H1 (cell line): ENCODE data around the gene TBC1D24.

Experiments
- BCL11A ChIP-seq, 2 experiments: IDR thresholded peaks; one replicate each; pipeline ENCODE4 v1.6.1; 2011; ENCODE audit warnings: low read depth in 2 of 2, low read length in 2 of 2, mild to moderate bottlenecking in 2 of 2
- CHD1 ChIP-seq: IDR thresholded peaks from 2 replicates; pipeline ENCODE4 v1.6.1; 2012; ENCODE audit warnings: low read depth, low read length, improper control_type of control experiment
- CTCF ChIP-seq, 3 experiments: IDR thresholded peaks; 1 replicate in 2 of 3; 2 replicates in 1 of 3; pipeline versions ENCODE4 v1.5.1 to v1.6.1; 2011; ENCODE audit warnings: low read length in 3 of 3, mild to moderate bottlenecking in 3 of 3, inconsistent platforms in 2 of 3, low read depth in 1 of 3, moderate library complexity in 1 of 3; ENCODE audit not compliant: insufficient read depth in 1 of 3; ENCODE audit errors: control extremely low read depth in 1 of 3
- GABPA ChIP-seq: IDR thresholded peaks from 2 replicates; pipeline ENCODE4 v1.6.1; 2011; ENCODE audit warnings: mild to moderate bottlenecking, low read length, moderate library complexity, borderline replicate concordance; ENCODE audit not compliant: insufficient read depth
- MAFK ChIP-seq: IDR thresholded peaks from 2 replicates; pipeline ENCODE4 v1.6.1; 2012; ENCODE audit warnings: low read depth, mild to moderate bottlenecking, improper control_type of control experiment, low read length
- PHF8 ChIP-seq: fragments of 200-600 bp; sonication (generic); conservative IDR thresholded peaks from 2 replicates; pipeline ENCODE4 v1.7.1; 2012; ENCODE audit warnings: low read depth, mild to moderate bottlenecking, inconsistent platforms, low read length, moderate library complexity
- POLR2A ChIP-seq, 2 experiments: IDR thresholded peaks; 1 replicate in 1 of 2; 2 replicates in 1 of 2; pipeline ENCODE4 v1.6.1; 2011; ENCODE audit warnings: low read depth in 2 of 2, low read length in 2 of 2, mild to moderate bottlenecking in 2 of 2; ENCODE audit errors: control extremely low read depth in 1 of 2
- POLR2AphosphoS5 ChIP-seq: IDR thresholded peaks from 2 replicates; pipeline ENCODE4 v1.6.1; 2011; ENCODE audit warnings: low read depth, low read length
- SP1 ChIP-seq: IDR thresholded peaks from 2 replicates; pipeline ENCODE4 v1.6.1; 2011; ENCODE audit warnings: low read depth, low read length
- TEAD4 ChIP-seq: IDR thresholded peaks from 2 replicates; pipeline ENCODE4 v1.6.1; 2012; ENCODE audit warnings: low read depth, low read length, inconsistent platforms, mixed read lengths

- TF ChIP-seq CTCF (IDR thresholded peaks at IDR 0.05; ENCODE audit: control extremely low read depth in 1 of 3, insufficient read depth in 1 of 3, low read depth in 1 of 3, low read length in 3 of 3) (no peak), POLR2A (IDR thresholded peaks at IDR 0.05; ENCODE audit: control extremely low read depth in 1 of 2, low read depth in 2 of 2, low read length in 2 of 2) (no peak), BCL11A (IDR thresholded peaks at IDR 0.05; ENCODE audit: low read depth in 2 of 2, low read length in 2 of 2) (no peak), GABPA (no peak), SP1 (no peak), CHD1 (no peak), POLR2AphosphoS5 (no peak), TEAD4 (no peak), MAFK (no peak), PHF8 (0 out of 2 replicates have a peak, but pooled peaks have one; percentile 49)
Measured at GRCh38 chr16:2468233-2468724, 6.6 kb upstream of the TBC1D24 start.
